GM21390 (cell line): Measurements from ENCODE around the gene RIN3.
"Not testable (repeated sequence)": the region's sequence is repeated elsewhere in the genome, so short reads cannot be mapped to it uniquely, and the experiment has no call there.

Source experiments
- ATAC-seq: cut with Tn5 transposase; IDR thresholded peaks from one replicate; pipeline ENCODE4 v1.9.1; 2021; ENCODE audit not compliant: unreplicated experiment

Gene RIN3

DNA sequence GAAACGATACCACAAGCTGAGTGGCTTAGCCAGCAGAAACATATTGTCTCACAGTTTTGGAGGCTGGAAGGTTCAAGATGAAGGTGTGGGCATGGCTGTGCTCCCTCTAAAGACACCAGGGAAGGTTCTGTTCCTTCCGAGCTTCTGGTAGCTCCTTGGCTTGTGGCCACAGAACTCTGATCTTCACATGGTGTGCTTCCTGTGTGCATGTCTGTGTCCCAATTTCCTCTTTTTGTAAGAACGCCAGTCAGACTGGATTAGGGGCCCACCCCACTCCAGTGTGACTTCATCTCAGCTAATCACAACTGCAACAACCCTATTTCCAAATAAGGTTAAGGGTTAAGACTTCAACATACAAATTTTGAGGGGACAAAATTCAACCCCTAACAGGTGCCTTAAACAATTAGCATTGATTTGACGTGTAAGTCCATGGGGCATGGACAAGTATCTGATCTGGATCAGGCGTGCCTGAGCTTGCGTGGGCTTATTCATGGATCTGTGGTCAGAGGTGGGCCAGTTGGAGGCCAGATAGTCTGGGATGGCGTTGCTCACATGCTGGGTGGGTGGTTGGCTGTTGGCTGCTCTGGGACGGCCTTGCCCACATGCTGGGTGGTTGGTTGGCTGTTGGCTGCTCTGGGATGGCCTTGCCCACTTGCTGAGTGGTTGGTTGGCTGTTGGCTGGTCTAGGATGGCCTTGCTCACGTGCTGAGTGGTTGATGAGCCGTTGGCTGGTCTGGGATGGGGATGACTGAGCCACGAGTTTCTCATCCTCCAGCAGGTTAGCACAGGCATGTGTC lies 146.4 kb downstream of the RIN3 start:
- ATAC-seq: no peak

- ATAC-seq: no peak
These were observed 147.0 kb downstream of the RIN3 start for GRCh38 chr14:92660571-92660970.

DNA sequence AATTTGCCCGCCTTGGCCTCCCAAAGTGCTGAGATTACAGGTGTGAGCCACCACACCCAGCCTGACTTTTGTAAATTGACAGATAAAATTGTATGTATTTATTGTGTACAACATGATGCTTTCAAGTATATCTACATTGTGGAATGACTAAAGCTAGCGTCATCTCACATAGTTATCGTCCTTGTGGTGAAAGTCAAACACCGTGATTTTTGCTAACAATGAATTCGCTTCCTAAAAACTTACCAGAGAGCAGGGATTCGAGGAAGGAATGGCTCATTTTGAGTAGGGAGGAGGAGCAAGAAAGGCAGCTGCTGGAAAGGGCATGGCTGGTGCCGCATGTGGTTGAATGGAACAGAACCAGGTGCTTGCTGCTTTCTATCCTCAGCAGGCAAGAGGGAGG lies 149.5 kb downstream of the RIN3 start:
- ATAC-seq: no peak

GRCh38 chr14:92665661-92666110 lies 152.1 kb downstream of the RIN3 start:
- ATAC-seq: no peak

DNA sequence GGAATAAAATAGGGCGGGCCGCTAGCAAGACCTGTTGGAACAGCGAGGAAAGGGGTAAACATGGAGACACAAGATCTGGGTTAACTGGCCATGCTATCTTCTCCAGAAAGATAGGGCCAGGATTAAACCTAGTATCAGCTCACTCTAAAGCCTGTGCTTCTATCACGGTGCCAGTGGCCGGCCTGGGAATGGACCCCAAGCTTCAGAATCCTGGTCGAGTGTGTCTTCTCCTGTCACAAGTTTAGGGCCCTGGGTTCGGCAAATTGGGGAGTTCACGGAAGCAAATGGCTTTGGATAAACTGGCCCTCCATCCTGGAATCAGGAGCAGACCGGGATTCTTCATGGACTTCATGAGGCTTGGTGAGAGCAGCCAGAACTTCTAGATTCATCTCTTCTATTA lies 152.7 kb downstream of the RIN3 start:
- ATAC-seq: no peak

DNA sequence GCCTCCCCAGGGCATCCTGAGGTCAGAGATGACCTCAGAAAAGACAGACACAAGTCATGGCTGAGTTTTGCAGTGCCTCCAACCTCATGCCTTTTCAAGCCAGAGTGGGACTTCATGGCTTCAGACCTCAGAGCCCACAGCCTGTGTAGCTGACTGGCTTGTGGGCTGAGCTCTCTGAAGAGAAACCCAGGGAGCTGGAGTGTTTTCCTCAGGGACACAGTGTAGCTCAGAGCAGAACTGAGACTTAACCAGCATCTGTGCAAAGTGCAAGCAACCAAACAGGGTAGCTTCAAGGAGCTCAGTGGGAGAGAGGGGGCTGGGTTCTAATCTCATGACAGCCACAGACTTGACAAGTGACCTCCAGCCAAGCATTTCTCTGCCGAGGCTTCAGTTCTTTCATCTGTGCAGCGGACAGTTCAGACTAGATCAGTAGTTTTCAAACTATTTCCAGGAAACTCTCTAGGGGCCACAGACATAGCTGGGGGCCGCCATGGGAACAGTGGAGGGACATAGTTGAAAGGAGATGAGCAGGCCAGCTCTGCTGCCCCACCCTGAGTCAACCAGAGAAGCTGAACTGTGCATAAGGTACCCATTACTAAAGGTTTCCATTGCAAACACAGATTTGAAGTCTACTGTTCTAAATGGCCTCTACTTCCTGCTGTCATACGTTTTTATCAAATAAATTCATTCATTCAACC lies 154.8 kb downstream of the RIN3 start:
- no peak for ATAC-seq

- peak; percentile 49 for ATAC-seq
These were observed 156.6 kb downstream of the RIN3 start for GRCh38 chr14:92670160-92670559.

DNA sequence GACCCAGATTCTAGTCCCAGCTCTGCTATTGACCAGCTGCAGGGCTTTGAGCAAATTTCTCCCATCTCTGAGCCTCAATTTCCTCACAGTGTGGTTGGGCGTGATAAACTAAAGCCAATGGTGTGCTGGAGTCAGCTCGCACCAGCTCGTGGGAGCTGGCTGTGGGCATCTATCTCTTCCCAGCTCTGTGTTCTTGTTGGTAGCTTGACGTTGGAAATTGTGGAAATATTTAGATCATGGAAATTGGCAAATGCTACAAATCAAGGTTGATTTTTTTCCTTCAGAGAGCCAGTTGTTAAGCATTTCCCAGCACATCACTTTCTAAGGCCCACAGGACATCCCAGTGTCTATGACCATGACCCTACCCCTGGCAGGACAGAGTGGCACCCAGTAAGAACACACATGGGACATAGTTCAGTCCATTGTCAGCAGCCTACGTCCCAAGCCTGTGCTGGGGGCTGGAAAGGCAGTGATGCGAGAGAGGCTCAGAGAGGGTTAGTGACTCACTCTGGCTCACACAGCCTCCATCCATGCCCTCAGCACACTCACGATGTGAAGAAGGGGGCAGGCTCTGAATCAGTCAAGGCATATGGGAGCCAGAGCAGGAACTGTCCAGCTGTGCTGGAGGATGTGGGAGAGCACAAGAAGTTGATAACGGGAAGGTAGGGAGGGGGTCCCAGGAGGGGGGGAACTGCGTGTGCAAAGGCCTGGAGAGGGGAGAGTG lies 157.2 kb downstream of the RIN3 start:
- ATAC-seq: no peak

DNA sequence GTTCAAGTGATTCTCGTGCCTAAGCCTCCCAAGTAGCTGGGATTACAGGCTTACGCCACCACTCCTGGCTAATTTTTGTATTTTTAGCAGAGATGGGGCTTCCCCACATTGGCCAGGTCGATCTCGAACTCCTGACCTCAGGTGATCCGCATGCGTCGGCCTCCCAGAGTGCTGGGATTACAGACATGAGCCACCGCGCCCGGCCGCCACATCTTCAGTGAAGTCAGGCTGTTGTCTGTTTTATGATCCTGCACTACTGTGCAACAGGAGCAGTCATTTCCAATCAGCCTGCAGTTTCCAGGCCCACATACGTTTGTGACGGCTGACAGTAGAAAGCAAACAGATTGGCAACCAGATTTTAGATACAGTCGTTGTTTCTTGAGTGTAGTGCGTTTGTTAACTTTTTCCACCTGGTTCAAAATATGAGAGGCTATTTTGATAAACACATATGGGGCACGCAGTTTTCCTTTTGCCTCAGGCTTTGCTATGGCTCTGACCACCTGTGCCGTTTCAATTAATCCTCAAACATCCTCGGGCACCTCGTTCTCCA lies 160.1 kb downstream of the RIN3 start:
- no peak for ATAC-seq

DNA sequence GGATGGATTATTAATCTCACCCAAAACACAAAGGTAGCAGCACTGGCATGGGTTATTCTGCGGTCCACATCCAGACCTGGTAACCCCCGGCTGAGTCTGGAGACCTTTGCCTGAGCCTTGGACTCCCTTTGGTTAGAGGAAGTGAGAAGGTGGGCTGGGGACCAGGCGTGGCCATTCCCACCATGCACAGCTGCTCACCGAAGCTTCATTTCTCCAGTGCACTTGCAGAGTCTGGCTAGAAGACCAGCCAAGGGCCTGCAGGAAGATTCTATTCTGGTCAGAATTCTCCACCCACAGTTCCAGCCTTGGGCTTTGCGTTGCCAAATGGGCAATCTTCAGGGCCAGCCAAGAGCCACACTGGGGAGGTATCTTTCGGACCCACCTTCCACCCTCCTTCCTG lies 161.8 kb downstream of the RIN3 start:
- ATAC-seq: no peak

DNA sequence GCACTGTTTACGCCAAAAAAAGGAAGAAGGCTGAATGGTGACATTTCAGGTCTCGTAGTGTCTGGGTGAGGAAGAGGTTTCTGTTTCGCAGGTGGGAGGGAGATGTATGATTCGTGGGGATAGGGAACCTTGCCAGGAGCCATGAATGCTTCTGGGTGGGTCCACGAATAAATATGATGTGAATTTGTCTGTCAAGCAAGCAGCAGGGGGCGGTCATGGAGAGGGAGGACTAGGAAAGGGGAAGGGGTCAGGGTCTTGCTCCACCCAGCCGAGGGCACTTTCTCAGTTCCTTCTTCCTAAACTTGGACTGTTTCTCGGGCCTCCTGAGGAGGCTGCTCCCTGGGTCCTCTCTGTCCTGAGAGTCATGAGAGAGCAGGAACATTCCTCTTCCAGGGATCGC lies 162.4 kb downstream of the RIN3 start:
- ATAC-seq: no peak

DNA sequence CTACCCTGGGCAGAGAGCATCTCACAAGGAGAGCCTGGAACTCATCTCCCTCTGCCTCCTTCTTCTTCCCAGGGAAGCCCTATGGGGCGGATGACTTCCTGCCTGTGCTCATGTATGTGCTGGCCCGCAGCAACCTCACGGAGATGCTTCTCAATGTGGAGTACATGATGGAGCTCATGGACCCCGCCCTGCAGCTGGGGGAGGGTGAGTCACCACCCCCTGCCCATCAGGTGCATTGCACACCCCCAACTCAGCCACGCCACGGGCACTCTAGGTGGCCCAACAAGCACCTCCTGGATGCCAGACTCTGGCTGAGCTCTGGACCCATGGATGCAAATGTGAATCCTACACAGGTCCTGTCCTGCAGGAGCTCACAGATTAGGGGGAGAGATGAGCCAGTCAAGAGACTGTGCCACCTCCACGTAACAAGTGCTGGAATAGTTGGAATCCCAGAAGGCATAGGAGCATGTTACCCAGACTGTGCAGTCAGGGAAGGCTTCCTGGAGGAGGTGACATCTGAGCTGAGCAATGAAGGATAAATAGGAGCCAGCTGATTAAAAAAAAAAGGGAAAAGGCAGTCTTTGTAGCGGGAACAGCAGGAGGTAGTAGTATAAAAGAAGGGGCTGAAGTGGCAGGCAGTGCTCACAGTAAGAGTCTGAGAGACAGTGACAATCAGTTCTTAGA lies 163.0 kb downstream of the RIN3 start:
- no peak for ATAC-seq

GRCh38 chr14:92677087-92677668 lies 163.6 kb downstream of the RIN3 start:
- ATAC-seq: peak; percentile 75

DNA sequence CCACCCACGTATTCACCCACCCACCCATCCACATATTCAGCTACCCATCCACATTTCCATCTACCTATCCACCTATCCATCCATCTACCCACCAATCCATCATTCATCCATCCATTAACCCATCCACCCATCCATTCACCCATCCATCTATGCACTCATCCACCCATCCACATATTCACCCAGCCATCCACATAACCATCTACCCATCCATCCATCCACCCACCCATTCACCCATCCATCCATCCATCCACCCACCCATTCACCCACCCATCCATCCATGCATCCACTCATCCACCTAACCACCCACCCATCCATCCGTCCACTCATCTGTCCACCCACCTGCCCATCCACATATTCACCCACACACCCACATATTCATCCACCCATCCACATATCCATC lies 164.4 kb downstream of the RIN3 start:
- ATAC-seq: no peak

GRCh38 chr14:92678766-92679165 lies 165.2 kb downstream of the RIN3 start:
- no peak for ATAC-seq

GRCh38 chr14:92679246-92679645 lies 165.7 kb downstream of the RIN3 start:
- no peak for ATAC-seq

GRCh38 chr14:92680330-92680729 lies 166.7 kb downstream of the RIN3 start:
- ATAC-seq: not testable (repeated sequence)

- no peak for ATAC-seq
These were observed 167.4 kb downstream of the RIN3 start for GRCh38 chr14:92680781-92681650.

DNA sequence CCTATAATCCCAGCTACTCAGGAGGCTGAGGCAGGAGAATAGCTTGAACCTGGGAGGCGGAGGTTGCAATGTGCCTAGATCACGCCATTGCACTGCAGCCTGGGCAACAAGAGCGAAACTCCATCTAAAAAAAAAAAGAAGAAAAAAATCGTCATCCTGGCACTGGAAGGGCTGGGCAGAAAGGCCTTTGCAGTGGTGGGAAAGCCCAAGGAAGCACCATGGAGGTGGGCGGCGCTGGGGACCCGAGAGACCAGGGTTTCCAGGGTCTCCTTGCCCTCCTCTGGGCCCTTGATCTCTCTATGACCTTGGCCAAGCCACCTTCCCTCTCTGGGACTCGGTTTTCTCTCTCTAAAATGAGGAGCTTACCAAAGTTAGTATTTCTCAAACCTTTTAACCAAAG lies 169.5 kb downstream of the RIN3 start:
- no peak for ATAC-seq
